Neural cell (in vitro differentiated cells): ENCODE measurements around the gene TDRD10. TPM values are rescaled to one million over a fixed set of nuclear protein-coding genes. Genes with fewer than 3 reads are reported as not detected.
"Not testable (repeated sequence)": the region's sequence is repeated elsewhere in the genome, so short reads cannot be mapped to it uniquely, and the experiment has no call there.

Source experiments
- H2AFZ ChIP-seq: fragments of 200-600, 300-800 bp; sonication (generic), shearing (Covaris generic); 2 replicates; pipeline ENCODE4 v1.6.0; 2014; ENCODE audit warnings: low read depth, mild to moderate bottlenecking, antibody characterized with exemption, low read length, moderate library complexity
- H3F3A ChIP-seq: fragments of 200-600 bp; shearing (Covaris generic); 2 replicates; pipeline ENCODE4 v1.6.1; 2016; ENCODE audit warnings: mild to moderate bottlenecking, moderate library complexity, mixed read lengths, antibody characterized with exemption, low read length; ENCODE audit not compliant: insufficient read depth, poor library complexity, severe bottlenecking
- H3K27ac ChIP-seq: fragments of 200-600, 300-800 bp; sonication (generic), shearing (Covaris generic); 2 replicates; pipeline ENCODE4 v1.5.1; 2014; ENCODE audit warnings: mild to moderate bottlenecking, low read length, moderate library complexity
- H3K27me3 ChIP-seq: fragments of 300-800, 200-600 bp; sonication (generic), shearing (Covaris generic); 2 replicates; pipeline ENCODE4 v1.6.0; 2014; ENCODE audit warnings: mild to moderate bottlenecking, low read depth, low read length, moderate library complexity; ENCODE audit not compliant: insufficient read depth
- H3K36me3 ChIP-seq: fragments of 300-800, 200-600 bp; sonication (generic), shearing (Covaris generic); 2 replicates; pipeline ENCODE4 v1.5.1; 2014; ENCODE audit warnings: mild to moderate bottlenecking, antibody characterized with exemption, low read length, moderate library complexity; ENCODE audit not compliant: insufficient read depth
- H3K4me2 ChIP-seq: fragments of 300-800, 200-600 bp; sonication (generic), shearing (Covaris generic); 2 replicates; pipeline ENCODE4 v1.6.0; 2014; ENCODE audit warnings: mild to moderate bottlenecking, low read length
- H3K4me3 ChIP-seq: fragments of 300-800, 200-600 bp; sonication (generic), shearing (Covaris generic); 2 replicates; pipeline ENCODE4 v1.5.1; 2014; ENCODE audit warnings: mild to moderate bottlenecking, low read length, moderate library complexity
- H3K79me2 ChIP-seq: fragments of 200-600 bp; shearing (Covaris generic); replicated peaks from 2 replicates; pipeline ENCODE4 v1.6.0; 2014; ENCODE audit warnings: mild to moderate bottlenecking, low read length, moderate library complexity; ENCODE audit not compliant: insufficient read depth
- H3K9ac ChIP-seq: fragments of 300-800, 200-600 bp; sonication (generic), shearing (Covaris generic); 2 replicates; pipeline ENCODE4 v1.6.1; 2016; ENCODE audit warnings: mild to moderate bottlenecking, low read length, mixed read lengths
- H3K9me2 ChIP-seq: fragments of 200-600 bp; shearing (Covaris generic); 2 replicates; pipeline ENCODE4 v1.6.1; 2016; ENCODE audit warnings: mild to moderate bottlenecking, low read length, mixed read lengths; ENCODE audit not compliant: insufficient read depth
- H3K9me3 ChIP-seq: fragments of 200-600, 300-800 bp; sonication (generic), shearing (Covaris generic); 2 replicates; pipeline ENCODE4 v1.6.1; 2016; ENCODE audit warnings: mild to moderate bottlenecking, mixed run types, low read length, moderate library complexity, mixed read lengths
- H4K20me1 ChIP-seq: fragments of 200-600 bp; shearing (Covaris generic); 2 replicates; pipeline ENCODE4 v1.6.1; 2016; ENCODE audit warnings: mild to moderate bottlenecking, mixed run types; ENCODE audit not compliant: insufficient read depth
- EP300 ChIP-seq: fragments of 450-650 bp; conservative IDR thresholded peaks from 2 replicates; pipeline ENCODE4 v1.6.1; 2014; ENCODE audit warnings: antibody characterized with exemption, mild to moderate bottlenecking, moderate library complexity; ENCODE audit not compliant: poor library complexity, severe bottlenecking
- EZH2 ChIP-seq: fragments of 200-600, 300-800 bp; shearing (Covaris generic), sonication (generic); IDR thresholded peaks from 2 replicates; pipeline ENCODE4 v1.6.1; 2014; ENCODE audit warnings: antibody characterized with exemption, low read length, borderline replicate concordance, mild to moderate bottlenecking; ENCODE audit not compliant: insufficient read depth, poor library complexity, severe bottlenecking
- MXI1 ChIP-seq: fragments of 450-650 bp; conservative IDR thresholded peaks from 2 replicates; pipeline ENCODE4 v1.6.1; 2014; ENCODE audit warnings: antibody characterized with exemption, mild to moderate bottlenecking; ENCODE audit not compliant: poor library complexity, severe bottlenecking
- POLR2AphosphoS5 ChIP-seq: IDR thresholded peaks from 2 replicates; pipeline ENCODE4 v1.6.1; 2012
- RAD21 ChIP-seq: fragments of 450-650 bp; conservative IDR thresholded peaks from 2 replicates; pipeline ENCODE4 v1.6.1; 2014; ENCODE audit warnings: antibody characterized with exemption, mild to moderate bottlenecking, moderate library complexity
- REST ChIP-seq: IDR thresholded peaks from 2 replicates; pipeline ENCODE4 v1.6.1; 2012; ENCODE audit warnings: borderline replicate concordance
- SMC3 ChIP-seq: fragments of 450-650 bp; conservative IDR thresholded peaks from 2 replicates; pipeline ENCODE4 v1.6.1; 2014; ENCODE audit warnings: antibody characterized with exemption, mild to moderate bottlenecking, moderate library complexity; ENCODE audit not compliant: poor library complexity
- TAF1 ChIP-seq: IDR thresholded peaks from 2 replicates; pipeline ENCODE4 v1.6.1; 2012; ENCODE audit warnings: low read depth
- polyA plus RNA-seq: library from polyadenylated mRNA; depleted of rRNA; stranded (reverse); fragments of >200 nt; gene quantifications from 2 replicates; pipeline ENCODE4 v1.2.3, GENCODE V29; 2014
- TF ChIP-seq, protein P1 (sequence below): fragments of 450-650 bp; IDR thresholded peaks from 2 replicates; pipeline ENCODE4 v1.5.1; 2014; ENCODE audit warnings: antibody characterized with exemption, mild to moderate bottlenecking, moderate library complexity; ENCODE audit not compliant: poor library complexity, severe bottlenecking

Gene TDRD10
- polyA plus RNA-seq, 1 donor from 2014 or later = not detected

GRCh38 chr1:154531950-154532349, 29.9 kb downstream of the TDRD10 start:
- H3K4me3 ChIP-seq, H3K79me2 ChIP-seq, H4K20me1 ChIP-seq, H3K36me3 ChIP-seq, H3K9me3 ChIP-seq, H3K27me3 ChIP-seq, H3K27ac ChIP-seq, H3F3A ChIP-seq, H3K9me2 ChIP-seq, H2AFZ ChIP-seq, H3K9ac ChIP-seq, H3K4me2 ChIP-seq: not testable (repeated sequence)

DNA sequence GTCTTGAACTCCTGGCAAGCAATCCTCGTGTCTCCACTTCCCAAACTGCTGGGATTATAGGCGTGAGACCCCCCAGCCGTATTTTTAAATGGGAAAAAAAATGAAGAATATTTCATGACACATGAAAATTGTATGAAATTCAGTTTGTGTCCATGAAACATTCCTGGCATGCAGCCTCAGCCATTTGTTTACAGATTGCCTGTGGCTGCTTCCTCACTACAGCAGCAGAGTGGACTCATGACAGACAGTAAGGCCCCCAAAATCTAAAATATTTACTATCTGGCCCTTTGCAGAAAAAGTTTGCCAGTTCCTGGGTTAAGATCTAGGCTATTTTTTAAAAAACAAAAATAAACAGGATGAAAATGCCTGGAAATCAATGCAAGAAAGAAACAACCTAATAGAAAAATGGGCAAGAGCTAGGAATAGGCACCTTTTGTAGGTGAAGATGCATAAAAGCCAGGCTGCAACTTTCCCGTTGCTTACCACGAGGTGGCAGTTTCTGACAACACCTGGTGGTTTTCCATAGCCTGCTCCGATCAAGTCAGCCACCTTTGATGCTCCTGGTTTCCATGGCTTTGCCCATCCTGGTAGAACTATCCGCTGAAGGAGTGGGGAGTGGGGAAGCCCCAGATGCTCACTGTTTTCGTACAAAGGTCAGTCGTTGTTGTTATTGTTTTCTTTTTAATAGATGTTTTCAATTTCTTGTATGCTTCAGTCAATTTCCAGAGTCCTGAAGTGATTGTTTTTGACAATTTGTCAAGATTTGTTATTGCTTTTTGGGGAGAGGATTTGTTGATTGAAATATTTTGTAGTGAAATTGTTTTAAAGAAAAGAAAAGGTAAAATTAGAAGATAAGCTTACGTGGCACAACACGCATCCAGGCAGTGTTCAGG, 32.2 kb downstream of the TDRD10 start:
- no peaks in the 10 kb centered on the region for H3F3A ChIP-seq
- no peak overlapping the region for H3K9ac ChIP-seq
- no peaks in the 10 kb centered on the region for H3K36me3 ChIP-seq
- H3K4me2 ChIP-seq = no peak overlapping the region
- no peaks in the 10 kb centered on the region for H3K79me2 ChIP-seq
- H3K27ac ChIP-seq = no peak overlapping the region
- no peaks in the 10 kb centered on the region for H3K27me3 ChIP-seq
- no peak overlapping the region for H2AFZ ChIP-seq
- no peaks in the 10 kb centered on the region for H3K9me2 ChIP-seq
- no peaks in the 10 kb centered on the region for H4K20me1 ChIP-seq
- TF ChIP-seq SMC3 (peak; percentile 68), POLR2AphosphoS5 (no peak), RAD21 (peak; percentile 65)
- TF ChIP-seq, protein P1, sequence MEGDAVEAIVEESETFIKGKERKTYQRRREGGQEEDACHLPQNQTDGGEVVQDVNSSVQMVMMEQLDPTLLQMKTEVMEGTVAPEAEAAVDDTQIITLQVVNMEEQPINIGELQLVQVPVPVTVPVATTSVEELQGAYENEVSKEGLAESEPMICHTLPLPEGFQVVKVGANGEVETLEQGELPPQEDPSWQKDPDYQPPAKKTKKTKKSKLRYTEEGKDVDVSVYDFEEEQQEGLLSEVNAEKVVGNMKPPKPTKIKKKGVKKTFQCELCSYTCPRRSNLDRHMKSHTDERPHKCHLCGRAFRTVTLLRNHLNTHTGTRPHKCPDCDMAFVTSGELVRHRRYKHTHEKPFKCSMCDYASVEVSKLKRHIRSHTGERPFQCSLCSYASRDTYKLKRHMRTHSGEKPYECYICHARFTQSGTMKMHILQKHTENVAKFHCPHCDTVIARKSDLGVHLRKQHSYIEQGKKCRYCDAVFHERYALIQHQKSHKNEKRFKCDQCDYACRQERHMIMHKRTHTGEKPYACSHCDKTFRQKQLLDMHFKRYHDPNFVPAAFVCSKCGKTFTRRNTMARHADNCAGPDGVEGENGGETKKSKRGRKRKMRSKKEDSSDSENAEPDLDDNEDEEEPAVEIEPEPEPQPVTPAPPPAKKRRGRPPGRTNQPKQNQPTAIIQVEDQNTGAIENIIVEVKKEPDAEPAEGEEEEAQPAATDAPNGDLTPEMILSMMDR = peak; percentile 63
- no peak overlapping the region for H3K4me3 ChIP-seq
- H3K9me3 ChIP-seq = peaks cover 3% of the 10 kb centered on the region

DNA sequence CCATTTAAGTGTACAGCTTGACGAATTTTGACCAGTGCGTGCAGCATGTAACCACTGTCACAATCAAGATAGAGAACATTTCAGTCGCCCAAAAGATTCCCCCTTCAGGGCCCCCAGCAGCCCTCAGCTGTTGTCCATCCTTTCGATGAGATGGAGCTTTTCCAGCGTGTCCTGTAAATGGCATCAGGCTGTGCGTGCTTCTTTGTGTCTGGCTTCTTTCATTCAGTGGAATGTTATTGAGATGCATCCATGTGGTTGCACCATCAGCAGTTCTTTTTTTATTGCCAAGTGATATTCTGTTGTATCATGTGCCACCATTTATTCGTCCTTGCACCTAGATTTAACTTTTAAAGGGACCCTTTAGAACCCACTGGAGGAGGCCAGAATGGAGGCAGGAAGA, 34.6 kb downstream of the TDRD10 start:
- H3K27me3 ChIP-seq = no peaks in the 10 kb centered on the region
- no peak overlapping the region for H3K27ac ChIP-seq
- peaks cover 3% of the 10 kb centered on the region for H3K9me3 ChIP-seq
- H2AFZ ChIP-seq = no peak overlapping the region
- H3K9ac ChIP-seq = no peak overlapping the region
- TF ChIP-seq EP300 (no peak), EZH2 (no peak), REST (no peak), TAF1 (no peak), MXI1 (no peak), POLR2AphosphoS5 (no peak), RAD21 (no peak), SMC3 (no peak)
- TF ChIP-seq, protein P1 = no peak
- no peaks in the 10 kb centered on the region for H3K9me2 ChIP-seq
- no peak overlapping the region for H3K4me2 ChIP-seq
- H3K4me3 ChIP-seq = no peak overlapping the region
- no peaks in the 10 kb centered on the region for H3K79me2 ChIP-seq
- no peaks in the 10 kb centered on the region for H3F3A ChIP-seq
- no peaks in the 10 kb centered on the region for H4K20me1 ChIP-seq
- no peaks in the 10 kb centered on the region for H3K36me3 ChIP-seq
